HepG2 (cell line): ENCODE data around the gene PTPMT1. TPM values are rescaled to one million over a fixed set of nuclear protein-coding genes. Genes with fewer than 3 reads are reported as not detected.

Experiments used
- FOXP1 ChIP-seq, 2 experiments: fragments of 450-650 bp in 1 of 2; IDR thresholded peaks; 2 replicates each; pipeline ENCODE4 v1.6.1; 2017 to 2018; ENCODE audit warnings: antibody characterized with exemption in 1 of 2
- LCORL ChIP-seq, 2 experiments: fragments of 450-650 bp in 1 of 2; sonication (generic) in 1 of 2; formaldehyde crosslinking in 1 of 2; IDR thresholded peaks; 2 replicates each; pipeline versions ENCODE4 v1.5.0 to v1.6.1; 2017 to 2020; ENCODE audit warnings: antibody characterized with exemption in 1 of 2, missing genetic modification reagents in 1 of 2
- MEIS2 ChIP-seq: sonication (generic); formaldehyde crosslinking; IDR thresholded peaks from 2 replicates; pipeline ENCODE4 v1.9.0; 2021; ENCODE audit warnings: mild to moderate bottlenecking, missing genetic modification reagents
- MTF1 ChIP-seq: sonication (generic); formaldehyde crosslinking; IDR thresholded peaks from 2 replicates; pipeline ENCODE4 v1.5.0; 2020; ENCODE audit warnings: missing genetic modification reagents
- UBTF ChIP-seq: sonication (generic); formaldehyde crosslinking; IDR thresholded peaks from 2 replicates; pipeline ENCODE4 v1.4.0; 2020; ENCODE audit warnings: mild to moderate bottlenecking, missing genetic modification reagents
- ZNF639 ChIP-seq: conservative IDR thresholded peaks from 2 replicates; pipeline ENCODE4 v1.6.1; 2018; ENCODE audit warnings: missing genetic modification reagents
- ZNF646 ChIP-seq: sonication (generic); formaldehyde crosslinking; IDR thresholded peaks from 2 replicates; pipeline ENCODE4 v1.9.0; 2021; ENCODE audit warnings: mild to moderate bottlenecking, missing genetic modification reagents
- polyA plus RNA-seq, 8 experiments: library from polyadenylated mRNA; depleted of rRNA in 3 of 8; stranded (reverse) in 7 of 8; unstranded in 1 of 8; fragments of >200 nt; fragmentation: Illumina TruSeq in 4 of 8; extraction: Trizol in 4 of 8; gene quantifications; 2 replicates each; pipeline versions ENCODE4 v1.2.1 to v1.2.3, GENCODE V29; 2011 to 2016; ENCODE audit warnings: low read depth in 4 of 8, missing spikeins in 1 of 8, mixed read lengths in 1 of 8; ENCODE audit not compliant: insufficient read depth in 1 of 8
- total RNA-seq, 5 experiments: library from RNA; depleted of rRNA; stranded (reverse); fragments of >200 nt; fragmentation: Illumina TruSeq; extraction: Trizol; gene quantifications; 2 replicates each; pipeline ENCODE4 v1.2.3, GENCODE V29; 2016; ENCODE audit warnings: low read depth in 1 of 5
- TF ChIP-seq, protein P1 (sequence below): sonication (generic); formaldehyde crosslinking; IDR thresholded peaks from 2 replicates; pipeline ENCODE4 v1.8.1; 2023; ENCODE audit warnings: mild to moderate bottlenecking, moderate library complexity, missing genetic modification reagents
- TF ChIP-seq, protein P2 (sequence below): sonication (generic); formaldehyde crosslinking; IDR thresholded peaks from 2 replicates; pipeline ENCODE4 v1.8.0; 2022; ENCODE audit warnings: mild to moderate bottlenecking, missing genetic modification reagents, moderate library complexity
- TF ChIP-seq, protein P3 (sequence below): sonication (generic); formaldehyde crosslinking; IDR thresholded peaks from 2 replicates; pipeline ENCODE4 v1.4.0; 2020; ENCODE audit warnings: missing genetic modification reagents, borderline replicate concordance

The PTPMT1 gene
- total and polyA plus RNA-seq, 2 of the 13 experiments (the other 11 are each of a cell fraction or from before 2014, with no cell fraction given) = 55.6 to 129 TPM

- TF ChIP-seq ZNF639 (no peak), FOXP1 (IDR thresholded peaks at IDR 0.05) (no peak), FOXP1 (CRISPR knock-in tag; IDR thresholded peaks at IDR 0.05) (no peak), MEIS2 (CRISPR knock-in tag) (no peak), MTF1 (CRISPR knock-in tag) (no peak), UBTF (no peak), ZNF646 (CRISPR knock-in tag) (no peak), LCORL (IDR thresholded peaks at IDR 0.05) (no peak), LCORL (CRISPR knock-in tag; IDR thresholded peaks at IDR 0.05) (no peak)
- TF ChIP-seq, protein P1, sequence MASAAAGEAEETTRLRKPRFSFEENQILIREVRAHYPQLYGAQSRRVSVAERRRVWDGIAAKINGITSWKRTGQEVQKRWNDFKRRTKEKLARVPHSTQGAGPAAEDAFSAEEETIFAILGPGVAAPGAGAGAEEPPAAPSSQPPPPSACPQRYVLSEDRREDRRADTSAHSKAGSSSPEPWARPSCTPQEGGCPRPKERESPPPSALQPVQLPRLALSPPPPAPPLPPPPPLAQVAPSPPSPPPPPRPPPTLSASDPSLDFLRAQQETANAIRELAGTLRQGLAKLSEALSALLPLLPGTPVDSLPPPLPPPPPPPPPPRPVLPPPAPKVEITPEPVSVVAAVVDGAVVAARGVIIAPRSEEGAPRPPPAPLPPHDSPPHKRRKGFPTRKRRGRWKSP = no peak
- TF ChIP-seq, protein P2, sequence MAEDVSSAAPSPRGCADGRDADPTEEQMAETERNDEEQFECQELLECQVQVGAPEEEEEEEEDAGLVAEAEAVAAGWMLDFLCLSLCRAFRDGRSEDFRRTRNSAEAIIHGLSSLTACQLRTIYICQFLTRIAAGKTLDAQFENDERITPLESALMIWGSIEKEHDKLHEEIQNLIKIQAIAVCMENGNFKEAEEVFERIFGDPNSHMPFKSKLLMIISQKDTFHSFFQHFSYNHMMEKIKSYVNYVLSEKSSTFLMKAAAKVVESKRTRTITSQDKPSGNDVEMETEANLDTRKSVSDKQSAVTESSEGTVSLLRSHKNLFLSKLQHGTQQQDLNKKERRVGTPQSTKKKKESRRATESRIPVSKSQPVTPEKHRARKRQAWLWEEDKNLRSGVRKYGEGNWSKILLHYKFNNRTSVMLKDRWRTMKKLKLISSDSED (CRISPR knock-in tag) = no peak
- TF ChIP-seq, protein P3, sequence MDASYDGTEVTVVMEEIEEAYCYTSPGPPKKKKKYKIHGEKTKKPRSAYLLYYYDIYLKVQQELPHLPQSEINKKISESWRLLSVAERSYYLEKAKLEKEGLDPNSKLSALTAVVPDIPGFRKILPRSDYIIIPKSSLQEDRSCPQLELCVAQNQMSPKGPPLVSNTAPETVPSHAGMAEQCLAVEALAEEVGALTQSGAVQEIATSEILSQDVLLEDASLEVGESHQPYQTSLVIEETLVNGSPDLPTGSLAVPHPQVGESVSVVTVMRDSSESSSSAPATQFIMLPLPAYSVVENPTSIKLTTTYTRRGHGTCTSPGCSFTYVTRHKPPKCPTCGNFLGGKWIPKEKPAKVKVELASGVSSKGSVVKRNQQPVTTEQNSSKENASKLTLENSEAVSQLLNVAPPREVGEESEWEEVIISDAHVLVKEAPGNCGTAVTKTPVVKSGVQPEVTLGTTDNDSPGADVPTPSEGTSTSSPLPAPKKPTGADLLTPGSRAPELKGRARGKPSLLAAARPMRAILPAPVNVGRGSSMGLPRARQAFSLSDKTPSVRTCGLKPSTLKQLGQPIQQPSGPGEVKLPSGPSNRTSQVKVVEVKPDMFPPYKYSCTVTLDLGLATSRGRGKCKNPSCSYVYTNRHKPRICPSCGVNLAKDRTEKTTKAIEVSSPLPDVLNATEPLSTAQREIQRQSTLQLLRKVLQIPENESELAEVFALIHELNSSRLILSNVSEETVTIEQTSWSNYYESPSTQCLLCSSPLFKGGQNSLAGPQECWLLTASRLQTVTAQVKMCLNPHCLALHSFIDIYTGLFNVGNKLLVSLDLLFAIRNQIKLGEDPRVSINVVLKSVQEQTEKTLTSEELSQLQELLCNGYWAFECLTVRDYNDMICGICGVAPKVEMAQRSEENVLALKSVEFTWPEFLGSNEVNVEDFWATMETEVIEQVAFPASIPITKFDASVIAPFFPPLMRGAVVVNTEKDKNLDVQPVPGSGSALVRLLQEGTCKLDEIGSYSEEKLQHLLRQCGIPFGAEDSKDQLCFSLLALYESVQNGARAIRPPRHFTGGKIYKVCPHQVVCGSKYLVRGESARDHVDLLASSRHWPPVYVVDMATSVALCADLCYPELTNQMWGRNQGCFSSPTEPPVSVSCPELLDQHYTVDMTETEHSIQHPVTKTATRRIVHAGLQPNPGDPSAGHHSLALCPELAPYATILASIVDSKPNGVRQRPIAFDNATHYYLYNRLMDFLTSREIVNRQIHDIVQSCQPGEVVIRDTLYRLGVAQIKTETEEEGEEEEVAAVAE (CRISPR knock-in tag) = no peak
Observed at GRCh38 chr11:47541070-47541469, 24.3 kb upstream of the PTPMT1 start (continued).
